HG03196 (cell line): ENCODE results near the gene E2F7.
A peak's percentile ranks its signal among the peaks of the same experiment; 100 is the strongest.

Experiments
- ATAC-seq: cut with Tn5 transposase; IDR thresholded peaks from one replicate; pipeline ENCODE4 v1.9.1; 2021; ENCODE audit not compliant: unreplicated experiment

Gene E2F7

GRCh38 chr12:77064896-77065360, 441 bp downstream of the E2F7 start:
- ATAC-seq, result peak; percentile 3

GRCh38 chr12:77062846-77063461, 2.4 kb downstream of the E2F7 start:
- peak; percentile 32 for ATAC-seq

GRCh38 chr12:77062396-77062795, 3.0 kb downstream of the E2F7 start:
- ATAC-seq, result no peak

GRCh38 chr12:77060883-77061240, 4.5 kb downstream of the E2F7 start:
- ATAC-seq, result peak; percentile 25

GRCh38 chr12:77060136-77060882, 5.1 kb downstream of the E2F7 start:
- ATAC-seq, result peak; percentile 76

- no peak for ATAC-seq
Observed at GRCh38 chr12:77058740-77059139, 6.6 kb downstream of the E2F7 start.

- no peak for ATAC-seq
Observed at GRCh38 chr12:77054851-77055250, 10.5 kb downstream of the E2F7 start.

GRCh38 chr12:77053259-77053658, 12.1 kb downstream of the E2F7 start:
- no peak for ATAC-seq

- ATAC-seq, result peak; percentile 91
Observed at GRCh38 chr12:77049767-77050353, 15.5 kb downstream of the E2F7 start.

- no peak for ATAC-seq
Observed at GRCh38 chr12:77047341-77048109, 17.8 kb downstream of the E2F7 start.

- ATAC-seq, result no peak
Observed at GRCh38 chr12:77046468-77046867, 18.9 kb downstream of the E2F7 start.

- no peak for ATAC-seq
Observed at GRCh38 chr12:77045183-77045582, 20.2 kb downstream of the E2F7 start.

- ATAC-seq, result no peak
Observed at GRCh38 chr12:77044721-77045120, 20.6 kb downstream of the E2F7 start.

- ATAC-seq, result no peak
Observed at GRCh38 chr12:77042833-77043232, 22.5 kb downstream of the E2F7 start.

GRCh38 chr12:77040231-77040630, 25.1 kb downstream of the E2F7 start:
- ATAC-seq, result no peak

- ATAC-seq, result no peak
Observed at GRCh38 chr12:77035226-77035625, 30.1 kb downstream of the E2F7 start.

GRCh38 chr12:77033658-77034536, 31.5 kb downstream of the E2F7 start:
- no peak for ATAC-seq

GRCh38 chr12:77032406-77032805, 33.0 kb downstream of the E2F7 start:
- no peak for ATAC-seq

- no peak for ATAC-seq
Observed at GRCh38 chr12:77031745-77032144, 33.6 kb downstream of the E2F7 start.

GRCh38 chr12:77025782-77026314, 39.5 kb downstream of the E2F7 start:
- ATAC-seq, result no peak
